ENCODE measurements around the gene PHLPP1.

PHLPP1 gene

GRCh38 chr18:63025251-63026090 is 310.1 kb downstream of the PHLPP1 start:
- no peak for DNase-seq

GRCh38 chr18:63028380-63028779 is 313.0 kb downstream of the PHLPP1 start:
- DNase-seq: no peak
